ENCODE data around the gene CHSY1. TPM values are rescaled to one million over a fixed set of nuclear protein-coding genes. Genes with fewer than 3 reads are reported as not detected.

The CHSY1 gene
- total RNA-seq, 2 donors from 2014 or later, result 91.2 to 93.3 TPM

DNA sequence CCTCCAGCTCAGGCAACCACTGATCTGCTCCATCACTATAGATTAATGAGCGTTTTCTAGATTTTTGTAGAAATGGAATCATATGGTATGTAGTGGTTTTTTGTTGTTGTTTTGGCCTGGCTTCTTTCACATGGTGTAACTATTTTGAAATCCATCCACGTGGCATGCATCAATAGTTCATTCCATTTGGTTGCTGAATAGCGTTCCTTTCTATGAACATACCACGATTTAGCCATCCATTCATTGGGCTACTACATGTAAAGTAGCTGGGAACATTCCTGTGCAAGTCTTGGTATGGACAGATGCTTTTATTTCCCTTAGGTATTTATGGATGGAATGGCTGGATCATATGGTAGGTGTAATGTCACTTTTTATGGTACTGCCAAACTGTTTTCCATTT is 10.7 kb upstream of the CHSY1 start:
- H3K36me3 Mint-ChIP-seq, result no peaks in the 10 kb centered on the region
- H3K27me3 Mint-ChIP-seq, result peaks cover 11 to 21% of the 10 kb centered on the region in 2 donors
- no peaks in the 10 kb centered on the region for H3K9me3 Mint-ChIP-seq
- no peak overlapping the region for H3K4me3 Mint-ChIP-seq
- DNase-seq (ENCODE audit: low spot score) (no peak), ATAC-seq (no peak)
- H3K27ac Mint-ChIP-seq, result no peak overlapping the region
- peaks cover 0 to 30% of the 10 kb centered on the region in 2 donors for H3K4me1 Mint-ChIP-seq (ENCODE audit: low read depth in 2 of 2)

DNA sequence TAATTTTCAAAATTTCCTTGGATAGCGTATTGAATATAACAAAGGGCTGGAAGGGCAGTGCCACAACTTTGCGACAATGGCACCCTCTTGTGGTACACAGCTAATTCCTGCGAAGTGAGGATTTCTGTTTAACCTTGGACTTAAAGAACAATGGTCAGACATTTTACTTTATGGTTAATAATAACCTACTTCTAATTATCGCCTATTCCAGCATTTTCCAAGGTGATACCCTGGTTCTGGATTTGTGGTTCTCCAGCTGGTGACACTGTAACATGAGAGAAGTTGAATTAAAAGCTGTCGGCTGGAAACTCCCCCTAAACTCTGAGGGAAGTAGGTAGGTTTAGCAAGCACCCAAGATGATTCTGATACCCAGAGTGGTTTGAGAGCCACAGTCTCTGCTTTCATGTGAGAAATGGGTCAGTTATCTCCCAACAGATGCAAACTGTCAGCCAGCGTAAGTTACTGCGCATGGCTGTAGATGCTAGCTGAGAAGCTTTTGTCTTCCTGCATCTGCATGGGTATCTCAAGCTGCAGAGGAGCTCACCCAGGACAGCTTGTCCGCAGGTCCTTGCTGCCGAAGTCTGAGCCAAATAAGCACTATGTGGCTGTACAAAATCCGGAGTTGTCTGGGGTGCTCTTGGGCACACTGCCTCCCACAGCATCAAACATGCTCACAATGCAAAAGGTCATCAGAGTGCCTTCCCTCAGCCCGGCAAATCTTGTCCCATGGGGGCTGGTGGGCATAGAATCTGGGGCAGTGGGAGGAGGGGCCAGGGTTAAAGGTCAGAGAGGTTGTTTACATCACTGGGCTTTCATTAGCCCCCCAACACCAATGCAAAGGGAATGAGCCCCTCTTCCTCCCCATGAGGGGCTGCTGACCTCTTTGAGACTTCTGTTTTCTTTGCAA is 6.6 kb upstream of the CHSY1 start:
- Mint-ChIP-seq H3K4me1 (ENCODE audit: low read depth in 2 of 2) (peaks cover 15 to 26% of the 10 kb centered on the region in 2 donors), H3K36me3 (no peaks in the 10 kb centered on the region), H3K27me3 (peaks cover 11 to 21% of the 10 kb centered on the region in 2 donors), H3K27ac (peak overlapping the region in 1 of 2 donors; percentile 68), H3K9me3 (no peaks in the 10 kb centered on the region), H3K4me3 (no peak overlapping the region)
- ATAC-seq (peak; percentile 63 to 70), DNase-seq (ENCODE audit: low spot score) (no peak)

DNA sequence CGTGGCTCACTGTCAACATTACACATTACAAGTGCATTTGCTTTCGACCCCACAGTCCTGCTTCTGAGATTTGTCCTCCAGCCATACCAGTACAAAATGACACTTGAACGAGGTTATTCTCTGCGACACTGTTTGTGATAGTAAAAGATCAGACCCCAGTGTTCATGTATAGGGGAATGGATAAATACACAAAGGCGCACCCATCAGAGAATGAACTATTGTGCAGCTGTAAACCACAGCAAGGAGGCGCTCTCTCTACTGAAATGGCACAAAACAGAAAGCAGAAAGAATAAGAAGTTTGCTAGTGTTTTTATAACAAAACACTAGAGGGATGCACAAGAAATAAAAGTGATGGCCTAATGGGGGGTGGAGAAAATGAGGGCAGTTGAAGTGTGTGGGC is 4.9 kb upstream of the CHSY1 start:
- Mint-ChIP-seq H3K9me3 (no peaks in the 10 kb centered on the region), H3K27ac (no peak overlapping the region), H3K27me3 (peaks cover 11 to 21% of the 10 kb centered on the region in 2 donors), H3K4me3 (no peak overlapping the region), H3K36me3 (no peaks in the 10 kb centered on the region), H3K4me1 (ENCODE audit: low read depth in 2 of 2) (peaks cover 24 to 26% of the 10 kb centered on the region in 2 donors)
- ATAC-seq (no peak), DNase-seq (ENCODE audit: low spot score) (no peak)

DNA sequence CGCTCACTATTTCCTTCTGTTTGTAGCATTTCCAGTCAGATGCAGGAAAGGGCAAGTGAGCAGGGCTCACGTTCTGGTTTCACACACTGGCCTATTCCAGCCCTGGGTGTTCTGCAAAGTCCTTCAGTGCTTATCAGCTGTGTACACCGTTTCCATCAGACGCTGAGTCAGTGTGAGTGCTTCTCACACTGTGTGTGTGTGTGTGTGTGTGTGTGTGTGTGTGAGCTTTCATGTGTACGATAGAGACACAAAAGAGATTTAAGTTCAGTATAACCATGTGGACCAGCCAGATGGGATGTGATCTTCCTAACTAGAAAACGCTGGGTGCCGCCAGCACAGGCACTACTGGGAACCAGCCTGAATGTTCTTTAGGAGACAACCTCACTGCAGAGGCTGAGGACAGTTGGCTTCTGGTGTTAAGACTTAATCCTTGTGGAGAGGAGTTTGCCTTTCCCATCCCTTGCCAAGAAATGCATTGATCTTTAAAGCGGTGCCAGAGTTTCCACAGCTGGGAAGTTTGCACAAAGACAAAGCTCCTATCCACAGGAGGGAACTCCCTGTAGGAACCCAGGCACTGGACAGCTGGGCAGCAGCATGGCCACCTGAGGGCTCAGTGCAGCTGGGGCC is 3.9 kb upstream of the CHSY1 start:
- no peak for ATAC-seq
- Mint-ChIP-seq H3K9me3 (no peaks in the 10 kb centered on the region), H3K27ac (peak overlapping the region in 1 of 2 donors; percentile 37), H3K27me3 (peaks cover 11 to 21% of the 10 kb centered on the region in 2 donors), H3K4me3 (no peak overlapping the region), H3K36me3 (peaks cover under 1% of the 10 kb centered on the region), H3K4me1 (ENCODE audit: low read depth in 2 of 2) (peaks cover 24 to 26% of the 10 kb centered on the region in 2 donors)
- DNase-seq (ENCODE audit: low spot score), result no peak

DNA sequence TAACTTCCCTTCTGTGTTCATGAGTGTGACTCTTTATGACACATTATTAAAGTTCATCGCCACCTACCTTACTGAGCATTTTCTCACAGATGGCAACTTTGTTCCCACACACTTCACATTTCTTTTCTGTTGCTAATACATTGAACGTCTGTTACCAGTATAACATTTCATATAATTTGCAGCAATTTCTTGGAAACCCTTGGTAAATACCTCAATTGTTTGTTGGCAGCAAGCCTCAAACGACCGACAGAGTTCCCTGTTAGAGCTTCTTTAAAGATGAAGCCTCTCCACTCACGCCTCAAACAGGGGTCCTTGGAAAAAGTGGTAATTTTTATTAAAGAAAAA is 3.2 kb upstream of the CHSY1 start:
- Mint-ChIP-seq H3K27ac (peak overlapping the region in 1 of 2 donors; percentile 37), H3K4me3 (no peak overlapping the region), H3K36me3 (peaks cover 7% of the 10 kb centered on the region), H3K27me3 (peaks cover 8 to 19% of the 10 kb centered on the region in 2 donors), H3K4me1 (ENCODE audit: low read depth in 2 of 2) (peaks cover 30% of the 10 kb centered on the region in 2 donors), H3K9me3 (no peaks in the 10 kb centered on the region)
- ATAC-seq (no peak), DNase-seq (ENCODE audit: low spot score) (no peak)

DNA sequence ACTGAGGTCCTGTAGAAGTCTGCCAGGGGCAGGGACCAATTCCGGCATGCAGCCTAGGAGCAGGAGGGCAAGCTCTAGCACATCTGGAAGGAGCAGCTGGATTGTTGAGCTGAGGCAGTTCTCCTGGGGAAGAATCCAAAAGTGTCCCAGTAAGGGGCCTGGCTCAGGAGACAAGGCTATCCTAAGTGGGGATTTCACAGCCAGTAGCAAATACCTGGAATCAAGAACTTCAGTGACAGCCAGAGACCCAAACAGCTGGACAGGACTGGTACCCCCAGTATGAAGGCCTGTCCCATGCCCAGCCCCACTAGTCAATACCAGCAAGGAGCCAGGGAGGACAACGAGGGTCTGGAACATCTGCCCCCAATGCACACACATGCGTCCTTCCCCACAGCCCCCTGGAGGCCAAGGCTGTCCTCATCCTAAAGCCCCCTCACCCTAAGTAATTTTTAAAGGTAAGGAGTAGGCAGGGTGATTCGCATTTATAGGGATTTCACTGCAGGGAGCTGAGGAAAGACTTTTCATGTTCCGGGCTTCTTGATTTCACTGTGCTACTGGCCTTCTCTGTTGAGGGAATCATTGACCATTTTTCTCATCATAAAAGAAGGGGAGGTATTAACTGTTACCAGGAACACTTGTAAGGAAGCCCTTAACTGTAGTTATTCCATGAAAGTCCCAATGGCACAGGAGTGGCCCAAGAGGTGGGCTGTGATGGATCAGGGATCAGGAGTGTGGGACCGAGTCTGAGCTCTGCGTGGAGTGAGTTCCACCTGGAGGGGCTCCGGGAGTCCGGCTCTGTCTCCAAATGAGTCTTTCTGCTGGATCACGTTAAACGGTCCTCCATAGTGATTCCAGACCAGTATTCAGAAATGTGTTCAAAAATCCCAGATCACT is 2.6 kb upstream of the CHSY1 start:
- peaks cover 10% of the 10 kb centered on the region for H3K36me3 Mint-ChIP-seq
- peaks cover 4 to 12% of the 10 kb centered on the region in 2 donors for H3K27me3 Mint-ChIP-seq
- no peak for ATAC-seq
- no peak overlapping the region for H3K4me3 Mint-ChIP-seq
- no peak overlapping the region for H3K27ac Mint-ChIP-seq
- no peak for DNase-seq (ENCODE audit: low spot score)
- peaks cover 34 to 35% of the 10 kb centered on the region in 2 donors for H3K4me1 Mint-ChIP-seq (ENCODE audit: low read depth in 2 of 2)
- no peaks in the 10 kb centered on the region for H3K9me3 Mint-ChIP-seq

DNA sequence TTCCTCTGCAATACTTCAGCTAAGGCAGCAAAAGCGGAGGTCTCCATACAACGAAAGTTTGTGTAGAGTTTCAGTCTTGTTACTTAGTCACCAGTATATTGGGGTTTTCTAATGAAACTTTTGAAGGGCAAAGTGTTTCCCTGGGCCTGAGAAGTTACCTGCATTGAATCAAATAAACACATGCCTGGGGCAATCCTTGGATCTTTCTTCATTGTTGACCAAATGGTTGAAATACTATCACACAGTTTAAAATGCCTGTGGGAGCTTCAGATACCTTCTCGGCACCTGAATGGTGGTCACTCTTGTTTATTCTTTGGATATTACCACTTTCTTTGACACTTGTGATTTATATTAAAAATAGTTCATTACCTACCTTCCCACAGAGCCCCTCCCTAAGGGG is 988 bp upstream of the CHSY1 start:
- ATAC-seq (no peak), DNase-seq (ENCODE audit: low spot score) (no peak)
- Mint-ChIP-seq H3K4me1 (ENCODE audit: low read depth in 2 of 2) (peaks cover 38 to 42% of the 10 kb centered on the region in 2 donors), H3K36me3 (peaks cover 10% of the 10 kb centered on the region), H3K9me3 (no peaks in the 10 kb centered on the region), H3K27ac (peak overlapping the region; percentile 71 to 78), H3K4me3 (peak overlapping the region; percentile 91), H3K27me3 (no peaks in the 10 kb centered on the region)

DNA sequence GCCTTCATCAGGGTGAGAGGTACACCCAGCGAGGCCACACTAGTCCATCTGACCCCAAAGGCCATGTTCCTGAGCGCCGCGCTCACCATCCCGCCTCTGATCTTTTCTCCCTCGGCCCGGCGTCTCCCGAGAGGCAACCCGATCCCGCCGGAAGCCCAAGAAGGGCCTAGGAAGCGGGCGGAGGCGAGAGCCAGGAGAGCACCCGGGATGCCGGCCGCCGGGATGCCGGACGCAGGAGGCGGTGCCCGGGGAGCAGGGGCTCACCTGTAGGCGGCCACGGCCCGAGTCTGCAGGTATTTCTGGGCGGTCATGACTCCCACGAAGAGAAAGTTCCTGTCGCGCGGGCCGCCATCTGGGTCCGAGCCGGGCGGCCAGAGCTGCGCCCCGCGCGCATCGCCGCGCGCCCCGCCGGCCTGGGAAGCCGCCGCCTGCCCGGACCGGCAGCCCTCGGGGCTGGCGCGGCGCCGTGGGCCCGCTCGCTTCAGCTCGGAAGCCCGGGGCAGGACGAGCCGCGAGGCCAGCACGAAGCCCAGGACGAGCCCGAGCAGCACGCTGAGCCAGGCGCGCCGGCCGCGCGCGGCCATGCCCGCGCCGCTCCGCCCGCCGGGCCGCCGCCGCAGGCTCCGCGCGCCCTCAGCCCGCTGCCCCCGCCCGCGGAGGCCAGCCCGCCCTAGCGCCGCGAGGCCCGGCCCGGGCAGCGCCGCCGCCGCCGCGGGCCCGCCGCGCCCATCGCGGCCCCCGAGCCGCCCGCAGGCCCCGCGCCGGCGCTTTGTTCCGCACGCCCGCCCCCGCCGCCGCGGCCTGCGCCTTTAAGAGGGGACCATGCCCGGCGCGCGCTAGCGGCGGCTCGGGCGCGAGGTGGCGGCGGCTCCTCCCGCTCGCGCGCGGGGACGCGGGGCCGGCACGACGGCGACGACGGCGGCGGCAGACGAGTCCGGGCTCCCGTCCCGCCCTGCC is 697 bp downstream of the CHSY1 start:
- Mint-ChIP-seq H3K36me3 (peaks cover 10% of the 10 kb centered on the region), H3K27ac (peak overlapping the region; percentile 76 to 78), H3K4me1 (ENCODE audit: low read depth in 2 of 2) (peaks cover 45 to 53% of the 10 kb centered on the region in 2 donors)

DNA sequence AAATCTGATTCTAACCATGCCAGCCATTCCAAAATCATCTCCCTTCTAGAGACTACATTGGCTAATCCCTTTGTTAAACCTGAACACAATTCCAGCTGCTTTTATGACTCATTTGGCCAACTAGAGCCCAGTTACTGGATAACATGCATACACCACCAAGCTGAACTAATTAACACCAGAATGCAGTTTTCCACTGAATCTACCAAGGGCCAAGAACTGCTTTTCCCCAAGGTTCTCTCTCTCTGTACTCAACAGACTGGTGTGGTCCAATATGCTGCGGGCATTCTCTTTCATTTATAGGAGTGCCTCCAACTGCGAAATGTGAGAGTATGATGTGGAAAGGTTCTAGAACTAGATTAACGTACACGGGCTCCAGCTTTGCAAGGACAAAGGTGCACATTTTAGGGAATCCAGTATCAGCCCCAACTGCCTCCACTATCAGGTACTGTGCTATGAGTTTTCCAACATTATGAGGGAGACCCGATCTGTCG is 1.5 kb downstream of the CHSY1 start:
- ATAC-seq (no peak), DNase-seq (ENCODE audit: low spot score) (no peak)
- Mint-ChIP-seq H3K9me3 (no peaks in the 10 kb centered on the region), H3K4me3 (peak overlapping the region; percentile 97), H3K27me3 (no peaks in the 10 kb centered on the region), H3K36me3 (peaks cover 10% of the 10 kb centered on the region), H3K4me1 (ENCODE audit: low read depth in 2 of 2) (peaks cover 46 to 57% of the 10 kb centered on the region in 2 donors), H3K27ac (peak overlapping the region; percentile 8 to 76)

More for the DNA sequence above, 697 bp downstream of the CHSY1 start:
- Mint-ChIP-seq H3K4me3 (peak overlapping the region; percentile 97), H3K27me3 (no peaks in the 10 kb centered on the region), H3K9me3 (no peaks in the 10 kb centered on the region)
- DNase-seq (ENCODE audit: low spot score) (peak; percentile 61), ATAC-seq (peak; percentile 50 to 66)

DNA sequence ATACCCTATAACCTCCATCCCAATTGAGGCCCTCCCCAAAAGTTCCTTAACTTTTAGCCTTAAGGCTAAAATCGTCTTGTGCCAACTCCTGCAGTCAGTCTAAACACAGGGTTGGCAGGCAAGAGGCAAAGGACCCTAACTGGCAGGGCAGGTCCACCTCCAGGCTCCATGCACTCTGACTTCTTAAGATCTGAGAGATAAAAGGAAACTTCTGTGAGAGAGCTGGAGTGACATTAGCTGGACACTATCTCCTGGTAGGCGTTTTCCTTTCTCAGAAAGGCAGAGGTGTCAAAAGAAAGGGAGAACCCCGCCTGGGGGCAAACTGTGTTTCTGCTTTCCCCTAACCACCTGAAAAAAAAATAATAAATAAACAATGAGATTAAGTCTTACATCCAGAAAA is 3.6 kb downstream of the CHSY1 start:
- peak overlapping the region; percentile 97 for H3K4me3 Mint-ChIP-seq

DNA sequence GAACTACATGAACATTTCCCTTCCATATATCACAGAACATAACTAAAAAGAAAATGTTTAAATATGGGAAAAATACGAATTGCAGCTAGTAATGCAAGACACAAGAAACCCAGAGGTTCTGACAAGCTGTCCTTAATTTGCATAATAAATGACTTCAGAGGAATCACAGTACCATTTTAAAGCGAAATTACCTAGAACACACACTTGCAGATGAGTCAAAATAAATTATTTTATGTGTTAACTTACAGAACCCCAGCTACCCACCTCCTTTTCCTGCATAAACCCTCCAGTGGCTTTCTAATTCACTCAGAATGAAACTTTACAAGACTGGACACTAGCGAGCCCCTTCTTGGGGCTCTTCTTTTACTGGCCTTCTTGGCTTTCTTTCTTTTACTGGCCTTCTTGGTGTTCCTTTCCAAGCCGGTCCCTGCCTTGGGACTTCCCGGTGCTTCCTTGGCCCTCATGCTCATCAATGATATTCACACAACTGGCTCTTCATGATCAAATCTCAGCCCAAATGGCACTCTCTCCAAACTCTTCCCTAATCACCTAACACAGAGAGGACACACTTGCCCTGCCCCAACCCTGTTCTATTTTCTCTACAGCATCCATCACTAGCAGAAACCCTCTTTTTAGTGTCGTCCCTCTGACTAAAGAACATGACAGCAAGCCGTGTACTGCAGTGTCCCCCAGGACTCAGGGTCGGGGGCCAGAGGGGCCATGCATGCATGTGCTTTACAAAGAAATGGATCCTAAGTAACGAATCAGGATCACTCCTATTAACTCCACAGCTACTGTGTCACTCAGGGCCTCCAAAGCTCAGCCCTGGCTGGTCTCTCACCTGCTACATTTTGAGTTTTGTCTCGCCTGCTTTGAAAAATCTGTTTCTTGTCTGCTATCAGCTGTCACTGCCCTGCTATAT is 4.8 kb downstream of the CHSY1 start:
- no peaks in the 10 kb centered on the region for H3K27me3 Mint-ChIP-seq

More for the DNA sequence above, 3.6 kb downstream of the CHSY1 start:
- DNase-seq (ENCODE audit: low spot score) (no peak), ATAC-seq (no peak)
- Mint-ChIP-seq H3K27ac (peak overlapping the region; percentile 70 to 76), H3K27me3 (no peaks in the 10 kb centered on the region), H3K4me1 (ENCODE audit: low read depth in 2 of 2) (peaks cover 62 to 73% of the 10 kb centered on the region in 2 donors), H3K9me3 (no peaks in the 10 kb centered on the region), H3K36me3 (peaks cover 10% of the 10 kb centered on the region)

More for the DNA sequence above, 4.8 kb downstream of the CHSY1 start:
- Mint-ChIP-seq H3K27ac (peak overlapping the region; percentile 70 to 76), H3K4me1 (ENCODE audit: low read depth in 2 of 2) (peaks cover 67 to 76% of the 10 kb centered on the region in 2 donors), H3K9me3 (no peaks in the 10 kb centered on the region), H3K36me3 (peaks cover 14% of the 10 kb centered on the region), H3K4me3 (peak overlapping the region; percentile 97)
- ATAC-seq (peak in 1 of 2 donors; percentile 37), DNase-seq (ENCODE audit: low spot score) (peak; percentile 49)
